ENCODE data around the gene PLD5.

Gene PLD5

GRCh38 chr1:242440757-242441156 is 83.7 kb downstream of the PLD5 start:
- TF ChIP-seq MAX (IDR thresholded peaks at IDR 0.05) (no peak), CEBPB (IDR thresholded peaks at IDR 0.05) (no peak), REST (IDR thresholded peaks at IDR 0.05; ENCODE audit: low read depth) (no peak), CREB1 (IDR thresholded peaks at IDR 0.05; ENCODE audit: low read depth) (no peak)

- TF ChIP-seq CREB1 (IDR thresholded peaks at IDR 0.05; ENCODE audit: low read depth) = no peak
- no peak for TF ChIP-seq RAD21 (IDR thresholded peaks at IDR 0.05; ENCODE audit: low read depth)
- TF ChIP-seq NFIC (IDR thresholded peaks at IDR 0.05) = no peak
- TF ChIP-seq EP300 (IDR thresholded peaks at IDR 0.05; ENCODE audit: borderline replicate concordance) = no peak
- no peak for TF ChIP-seq TEAD4 (IDR thresholded peaks at IDR 0.05)
- TF ChIP-seq REST (IDR thresholded peaks at IDR 0.05; ENCODE audit: low read depth) = no peak
- TF ChIP-seq YY1 (IDR thresholded peaks at IDR 0.05; ENCODE audit: low read depth) = no peak
- TF ChIP-seq EGR1 (IDR thresholded peaks at IDR 0.05) = no peak
Observed at GRCh38 chr1:242435200-242435599, 89.3 kb downstream of the PLD5 start.

- TF ChIP-seq TAF1 (IDR thresholded peaks at IDR 0.05; ENCODE audit: low read depth) = no peak
- TF ChIP-seq TEAD4 (IDR thresholded peaks at IDR 0.05) = no peak
Observed at GRCh38 chr1:242432491-242433095, 91.9 kb downstream of the PLD5 start.

GRCh38 chr1:242431786-242432185 is 92.7 kb downstream of the PLD5 start:
- TF ChIP-seq TCF12 (IDR thresholded peaks at IDR 0.05; ENCODE audit: low read depth) (no peak), EP300 (IDR thresholded peaks at IDR 0.05; ENCODE audit: borderline replicate concordance) (no peak), FOXM1 (IDR thresholded peaks at IDR 0.05; ENCODE audit: borderline replicate concordance, low read depth) (no peak), CREB1 (IDR thresholded peaks at IDR 0.05; ENCODE audit: low read depth) (no peak), NFIC (IDR thresholded peaks at IDR 0.05) (no peak), YY1 (IDR thresholded peaks at IDR 0.05; ENCODE audit: low read depth) (no peak), USF1 (IDR thresholded peaks at IDR 0.05) (no peak), EGR1 (IDR thresholded peaks at IDR 0.05) (no peak), REST (IDR thresholded peaks at IDR 0.05; ENCODE audit: low read depth) (no peak), ZBTB7A (IDR thresholded peaks at IDR 0.05; ENCODE audit: low read depth) (no peak)

- no peak for TF ChIP-seq TCF12 (IDR thresholded peaks at IDR 0.05; ENCODE audit: low read depth)
- TF ChIP-seq TEAD4 (IDR thresholded peaks at IDR 0.05) = no peak
- no peak for TF ChIP-seq CREB1 (IDR thresholded peaks at IDR 0.05; ENCODE audit: low read depth)
- no peak for TF ChIP-seq YY1 (IDR thresholded peaks at IDR 0.05; ENCODE audit: low read depth)
- no peak for TF ChIP-seq USF1 (IDR thresholded peaks at IDR 0.05)
- TF ChIP-seq REST (IDR thresholded peaks at IDR 0.05; ENCODE audit: low read depth) = no peak
- no peak for TF ChIP-seq RAD21 (IDR thresholded peaks at IDR 0.05; ENCODE audit: low read depth)
- TF ChIP-seq TAF1 (IDR thresholded peaks at IDR 0.05; ENCODE audit: low read depth) = no peak
- no peak for TF ChIP-seq MAX (IDR thresholded peaks at IDR 0.05)
- no peak for TF ChIP-seq EGR1 (IDR thresholded peaks at IDR 0.05)
- TF ChIP-seq CEBPB (IDR thresholded peaks at IDR 0.05) = no peak
- TF ChIP-seq FOXM1 (IDR thresholded peaks at IDR 0.05; ENCODE audit: borderline replicate concordance, low read depth) = no peak
- TF ChIP-seq ZBTB7A (IDR thresholded peaks at IDR 0.05; ENCODE audit: low read depth) = no peak
- no peak for TF ChIP-seq EP300 (IDR thresholded peaks at IDR 0.05; ENCODE audit: borderline replicate concordance)
- TF ChIP-seq NFIC (IDR thresholded peaks at IDR 0.05) = no peak
Observed at GRCh38 chr1:242430956-242431355, 93.5 kb downstream of the PLD5 start.
